ENCODE measurements around the gene UGT1A4. TPM values are rescaled to one million over a fixed set of nuclear protein-coding genes. Genes with fewer than 3 reads are reported as not detected.

Gene UGT1A4
- total RNA-seq, 1 donor from 2014 or later: not detected

DNA sequence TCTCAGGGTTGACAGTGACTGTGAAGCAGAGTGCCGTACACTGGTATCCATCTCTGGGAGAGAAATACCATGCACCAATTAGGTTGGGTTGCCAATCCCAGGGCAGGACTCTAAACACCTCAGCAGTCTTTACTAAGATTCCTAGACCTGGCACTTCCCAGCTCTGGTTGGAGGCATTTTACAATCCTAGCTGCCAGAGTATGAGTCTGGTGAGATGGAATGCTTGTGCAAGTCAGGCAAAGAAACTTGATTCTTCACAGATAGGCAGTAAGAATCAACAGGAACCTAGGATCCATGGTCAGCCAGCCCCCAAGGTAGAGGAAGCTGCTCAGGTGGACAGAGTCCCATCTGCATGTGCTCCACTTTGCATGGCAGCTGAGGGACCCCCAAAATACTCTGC lies 11.8 kb upstream of the UGT1A4 start:
- DNase-seq (ENCODE audit: low spot score): no peak
- Mint-ChIP-seq H3K4me1 (ENCODE audit: low read depth) (peaks cover 63% of the 10 kb centered on the region), H3K36me3 (ENCODE audit: low read depth) (peaks cover 7% of the 10 kb centered on the region), H3K4me3 (ENCODE audit: unreplicated experiment) (no peak overlapping the region), H3K27me3 (ENCODE audit: low read depth) (no peaks in the 10 kb centered on the region), H3K27ac (ENCODE audit: unreplicated experiment) (peak overlapping the region; percentile 80), H3K9me3 (ENCODE audit: low read depth) (peaks cover 21% of the 10 kb centered on the region)
- TF ChIP-seq, protein P1, sequence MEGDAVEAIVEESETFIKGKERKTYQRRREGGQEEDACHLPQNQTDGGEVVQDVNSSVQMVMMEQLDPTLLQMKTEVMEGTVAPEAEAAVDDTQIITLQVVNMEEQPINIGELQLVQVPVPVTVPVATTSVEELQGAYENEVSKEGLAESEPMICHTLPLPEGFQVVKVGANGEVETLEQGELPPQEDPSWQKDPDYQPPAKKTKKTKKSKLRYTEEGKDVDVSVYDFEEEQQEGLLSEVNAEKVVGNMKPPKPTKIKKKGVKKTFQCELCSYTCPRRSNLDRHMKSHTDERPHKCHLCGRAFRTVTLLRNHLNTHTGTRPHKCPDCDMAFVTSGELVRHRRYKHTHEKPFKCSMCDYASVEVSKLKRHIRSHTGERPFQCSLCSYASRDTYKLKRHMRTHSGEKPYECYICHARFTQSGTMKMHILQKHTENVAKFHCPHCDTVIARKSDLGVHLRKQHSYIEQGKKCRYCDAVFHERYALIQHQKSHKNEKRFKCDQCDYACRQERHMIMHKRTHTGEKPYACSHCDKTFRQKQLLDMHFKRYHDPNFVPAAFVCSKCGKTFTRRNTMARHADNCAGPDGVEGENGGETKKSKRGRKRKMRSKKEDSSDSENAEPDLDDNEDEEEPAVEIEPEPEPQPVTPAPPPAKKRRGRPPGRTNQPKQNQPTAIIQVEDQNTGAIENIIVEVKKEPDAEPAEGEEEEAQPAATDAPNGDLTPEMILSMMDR (IDR thresholded peaks at IDR 0.05): no peak

GRCh38 chr2:233707940-233708644 lies 10.4 kb upstream of the UGT1A4 start:
- Mint-ChIP-seq H3K9me3 (ENCODE audit: low read depth) (peaks cover 9% of the 10 kb centered on the region), H3K27me3 (ENCODE audit: low read depth) (no peaks in the 10 kb centered on the region), H3K27ac (ENCODE audit: unreplicated experiment) (peak overlapping the region; percentile 59), H3K4me1 (ENCODE audit: low read depth) (peaks cover 61% of the 10 kb centered on the region), H3K4me3 (ENCODE audit: unreplicated experiment) (no peak overlapping the region), H3K36me3 (ENCODE audit: low read depth) (peaks cover 5% of the 10 kb centered on the region)
- TF ChIP-seq, protein P1 (IDR thresholded peaks at IDR 0.05): no peak
- DNase-seq (ENCODE audit: low spot score): no peak

GRCh38 chr2:233708942-233709341 lies 9.6 kb upstream of the UGT1A4 start:
- Mint-ChIP-seq H3K27ac (ENCODE audit: unreplicated experiment) (no peak overlapping the region), H3K4me3 (ENCODE audit: unreplicated experiment) (no peak overlapping the region), H3K9me3 (ENCODE audit: low read depth) (peaks cover 4% of the 10 kb centered on the region), H3K4me1 (ENCODE audit: low read depth) (peaks cover 58% of the 10 kb centered on the region), H3K27me3 (ENCODE audit: low read depth) (no peaks in the 10 kb centered on the region), H3K36me3 (ENCODE audit: low read depth) (peaks cover 2% of the 10 kb centered on the region)
- no peak for DNase-seq (ENCODE audit: low spot score)
- TF ChIP-seq, protein P1 (IDR thresholded peaks at IDR 0.05): no peak

- Mint-ChIP-seq H3K9me3 (ENCODE audit: low read depth) (no peaks in the 10 kb centered on the region), H3K27me3 (ENCODE audit: low read depth) (no peaks in the 10 kb centered on the region), H3K4me1 (ENCODE audit: low read depth) (peaks cover 43% of the 10 kb centered on the region), H3K27ac (ENCODE audit: unreplicated experiment) (no peak overlapping the region), H3K36me3 (ENCODE audit: low read depth) (no peaks in the 10 kb centered on the region), H3K4me3 (ENCODE audit: unreplicated experiment) (no peak overlapping the region)
- no peak for DNase-seq (ENCODE audit: low spot score)
- TF ChIP-seq, protein P1 (IDR thresholded peaks at IDR 0.05): peak; percentile 93
Observed at GRCh38 chr2:233711312-233712008, 7.1 kb upstream of the UGT1A4 start.

DNA sequence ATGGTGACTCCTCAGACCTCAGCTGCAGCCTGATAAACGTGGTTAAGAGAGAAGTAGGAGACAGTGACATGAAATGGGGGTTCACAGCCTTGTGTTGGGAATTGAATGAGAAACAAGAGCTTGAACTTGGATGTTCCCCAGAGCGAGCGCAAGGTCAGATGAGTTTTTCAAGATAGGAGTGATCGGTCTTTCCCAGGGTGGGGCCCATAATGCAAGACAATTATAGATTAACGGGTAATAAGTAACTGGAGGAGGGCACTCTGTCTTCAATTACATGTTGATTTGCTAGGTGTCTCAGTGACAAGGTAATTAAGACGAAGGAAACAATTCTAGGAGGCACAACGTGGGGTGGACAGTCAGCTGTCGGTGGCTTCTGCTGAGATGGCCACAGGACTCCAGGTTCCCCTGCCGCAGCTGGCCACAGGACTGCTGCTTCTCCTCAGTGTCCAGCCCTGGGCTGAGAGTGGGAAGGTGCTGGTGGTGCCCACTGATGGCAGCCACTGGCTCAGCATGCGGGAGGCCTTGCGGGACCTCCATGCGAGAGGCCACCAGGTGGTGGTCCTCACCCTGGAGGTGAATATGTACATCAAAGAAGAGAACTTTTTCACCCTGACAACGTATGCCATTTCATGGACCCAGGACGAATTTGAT lies 5.8 kb upstream of the UGT1A4 start, which contains the start of gene UGT1A5:
TSS of gene UGT1A5 (plus strand) at position 297 of the 651 bp plus-strand sequence. CDS start at position 382, 85 bp downstream.
- Mint-ChIP-seq H3K27ac (ENCODE audit: unreplicated experiment) (no peak within 1 kb of the TSS), H3K9me3 (ENCODE audit: low read depth) (no peaks in the 10 kb centered on the region), H3K4me3 (ENCODE audit: unreplicated experiment) (no peak within 1 kb of the TSS), H3K36me3 (ENCODE audit: low read depth) (no peaks in the 10 kb centered on the region), H3K4me1 (ENCODE audit: low read depth) (peaks cover 31% of the 10 kb centered on the region), H3K27me3 (ENCODE audit: low read depth) (no peaks in the 10 kb centered on the region)
- no peak for DNase-seq (ENCODE audit: low spot score)
- TF ChIP-seq, protein P1 (IDR thresholded peaks at IDR 0.05): no peak
